ENCODE data around the gene SSTR3. TPM values are rescaled to one million over a fixed set of nuclear protein-coding genes. Genes with fewer than 3 reads are reported as not detected.

SSTR3 gene
- total and polyA plus RNA-seq, 2 donors, result 3.9 to 25.6 TPM

DNA sequence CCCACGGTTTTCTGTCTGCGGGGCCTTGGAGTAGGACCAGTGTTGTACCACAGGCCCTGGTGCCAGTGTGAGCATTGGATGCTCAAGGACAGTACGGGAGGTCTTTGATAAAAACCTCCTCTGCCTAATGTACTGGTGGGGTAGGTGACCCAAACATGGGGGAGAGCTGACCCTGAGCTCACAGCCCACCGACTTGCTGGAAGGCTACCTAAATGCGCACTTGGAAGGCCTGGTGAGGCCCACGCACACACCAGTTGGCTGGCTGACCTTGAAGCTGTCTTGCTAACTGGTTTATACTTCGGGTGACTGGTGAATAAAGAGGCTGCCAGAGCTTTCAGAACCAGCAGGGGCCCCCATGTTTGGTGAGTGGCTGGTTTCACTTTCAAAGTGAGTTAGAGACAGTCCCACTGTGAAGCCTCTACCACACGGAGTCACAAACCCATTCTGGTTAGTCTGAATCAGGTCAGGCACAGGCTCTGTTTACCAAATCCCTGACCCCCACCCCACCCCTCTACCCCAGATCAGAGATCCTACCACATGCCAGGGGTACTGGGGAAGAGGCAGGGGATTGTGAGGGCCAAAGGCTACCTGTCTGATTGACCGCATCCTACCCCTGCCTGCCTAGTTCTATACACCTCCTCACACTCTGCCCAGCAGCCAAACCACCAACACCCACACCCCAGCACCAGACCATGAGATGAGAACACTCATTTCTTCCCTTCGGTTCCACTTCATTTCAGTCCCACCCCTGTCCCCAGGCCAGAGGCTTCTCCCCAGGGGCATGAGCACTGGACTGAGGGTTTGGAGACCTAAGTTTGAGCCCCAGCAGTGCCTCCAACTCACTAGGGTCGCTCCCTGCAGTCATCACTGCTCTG, 49.8 kb downstream of the SSTR3 start:
- Histone ChIP-seq H3K4me3 (ENCODE audit: low read length in 2 of 2) (no peak overlapping the region), H3K9me3 (ENCODE audit: control insufficient read depth in 2 of 2, insufficient read depth in 1 of 2, low read length in 1 of 2) (peaks cover 1 to 10% of the 10 kb centered on the region in 2 donors), H3K4me1 (ENCODE audit: control insufficient read depth in 2 of 2, insufficient read depth in 2 of 2, low read length in 2 of 2) (peaks cover 2 to 50% of the 10 kb centered on the region in 2 donors), H3K36me3 (ENCODE audit: control insufficient read depth in 2 of 2, insufficient read depth in 2 of 2, low read length in 1 of 2) (no peaks in the 10 kb centered on the region), H3K27ac (ENCODE audit: low read depth in 1 of 2, low read length in 1 of 2) (peak overlapping the region in 1 of 2 donors; percentile 37), H3K27me3 (ENCODE audit: control insufficient read depth in 2 of 2, insufficient read depth in 1 of 2, low read length in 1 of 2) (no peaks in the 10 kb centered on the region)
- WGBS, result 79% methylated on average over 11 of the region's 11 CpGs
- DNase-seq (ENCODE audit: low read depth in 6 of 9, low spot score in 9 of 9), result peak in 2 of 9 donors; percentile 38 to 66

DNA sequence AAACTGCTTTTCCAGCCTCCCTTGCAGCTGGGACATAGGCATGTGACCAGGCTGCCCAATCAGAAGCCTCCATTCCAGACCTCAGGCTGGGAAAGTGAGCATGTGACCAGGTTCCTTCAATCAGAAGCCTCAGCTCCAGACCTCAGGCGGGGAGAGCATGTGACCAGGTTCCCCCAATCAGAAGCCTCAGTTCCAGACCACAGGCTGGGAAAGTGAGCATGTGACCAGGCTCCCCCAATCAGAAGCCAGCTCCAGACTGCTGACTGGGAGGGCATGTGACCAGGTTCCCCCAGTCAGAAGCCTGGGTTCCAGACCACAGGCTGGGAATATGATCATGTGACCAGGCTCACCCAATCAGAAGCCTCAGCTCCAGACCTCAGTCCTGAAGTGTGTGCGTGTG, 50.8 kb downstream of the SSTR3 start:
- Histone ChIP-seq H3K4me3 (ENCODE audit: low read length in 2 of 2) (no peak overlapping the region), H3K27me3 (ENCODE audit: control insufficient read depth in 2 of 2, insufficient read depth in 1 of 2, low read length in 1 of 2) (no peaks in the 10 kb centered on the region), H3K27ac (ENCODE audit: low read depth in 1 of 2, low read length in 1 of 2) (no peak overlapping the region), H3K4me1 (ENCODE audit: control insufficient read depth in 2 of 2, insufficient read depth in 2 of 2, low read length in 2 of 2) (peaks cover 0 to 48% of the 10 kb centered on the region in 2 donors), H3K36me3 (ENCODE audit: control insufficient read depth in 2 of 2, insufficient read depth in 2 of 2, low read length in 1 of 2) (no peaks in the 10 kb centered on the region), H3K9me3 (ENCODE audit: control insufficient read depth in 2 of 2, insufficient read depth in 1 of 2, low read length in 1 of 2) (peaks cover 0 to 15% of the 10 kb centered on the region in 2 donors)
- 99% methylated on average over 2 of the region's 2 CpGs for whole genome bisulfite sequencing
- DNase-seq (ENCODE audit: low read depth in 6 of 9, low spot score in 9 of 9), result no peak

DNA sequence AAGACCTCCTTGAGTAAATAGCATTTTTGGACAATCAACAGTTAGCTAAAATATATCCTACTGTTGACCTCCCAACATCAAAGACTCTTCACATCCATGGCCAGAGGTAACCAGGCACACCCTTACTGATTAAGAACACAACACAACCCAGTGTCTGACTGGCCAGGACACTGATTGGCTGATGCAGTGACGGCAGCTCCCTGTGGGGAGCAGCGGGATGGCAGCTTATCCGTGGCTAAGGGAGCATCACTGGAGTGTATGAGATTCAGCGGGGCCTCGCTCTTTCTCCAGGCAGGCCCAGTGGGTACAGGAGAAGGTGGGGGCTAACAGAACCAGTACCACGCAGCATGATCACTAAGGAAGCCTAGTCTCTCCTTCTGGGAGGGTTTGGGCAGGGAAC, 52.2 kb downstream of the SSTR3 start:
- Histone ChIP-seq H3K4me1 (ENCODE audit: control insufficient read depth in 2 of 2, insufficient read depth in 2 of 2, low read length in 2 of 2) (peaks cover 0 to 36% of the 10 kb centered on the region in 2 donors), H3K27me3 (ENCODE audit: control insufficient read depth in 2 of 2, insufficient read depth in 1 of 2, low read length in 1 of 2) (no peaks in the 10 kb centered on the region), H3K27ac (ENCODE audit: low read depth in 1 of 2, low read length in 1 of 2) (no peak overlapping the region), H3K9me3 (ENCODE audit: control insufficient read depth in 2 of 2, insufficient read depth in 1 of 2, low read length in 1 of 2) (peaks cover 0 to 22% of the 10 kb centered on the region in 2 donors), H3K36me3 (ENCODE audit: control insufficient read depth in 2 of 2, insufficient read depth in 2 of 2, low read length in 1 of 2) (no peaks in the 10 kb centered on the region), H3K4me3 (ENCODE audit: low read length in 2 of 2) (no peak overlapping the region)
- no peak for DNase-seq (ENCODE audit: low read depth in 6 of 9, low spot score in 9 of 9)
- 89% methylated on average over 6 of the region's 6 CpGs for WGBS

DNA sequence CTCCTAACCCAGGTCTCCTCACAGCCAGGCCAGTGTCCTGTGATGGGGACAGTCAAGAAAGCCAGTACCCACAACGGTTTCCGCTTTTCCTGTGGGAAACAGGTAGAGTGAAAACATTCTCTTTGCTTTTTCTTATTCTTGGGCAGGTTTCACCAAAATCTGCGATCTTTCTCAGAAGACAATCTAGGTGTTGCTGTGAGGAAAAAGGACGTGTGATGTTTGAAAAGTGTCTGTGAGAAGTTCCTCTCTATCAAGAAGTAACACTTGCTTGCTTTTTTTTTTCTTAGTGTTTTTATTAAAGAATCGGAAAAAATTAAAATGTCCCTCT, 53.4 kb downstream of the SSTR3 start:
- Histone ChIP-seq H3K36me3 (ENCODE audit: control insufficient read depth in 2 of 2, insufficient read depth in 2 of 2, low read length in 1 of 2) (no peaks in the 10 kb centered on the region), H3K9me3 (ENCODE audit: control insufficient read depth in 2 of 2, insufficient read depth in 1 of 2, low read length in 1 of 2) (peaks cover 0 to 24% of the 10 kb centered on the region in 2 donors), H3K4me1 (ENCODE audit: control insufficient read depth in 2 of 2, insufficient read depth in 2 of 2, low read length in 2 of 2) (peaks cover 0 to 31% of the 10 kb centered on the region in 2 donors), H3K27ac (ENCODE audit: low read depth in 1 of 2, low read length in 1 of 2) (no peak overlapping the region), H3K4me3 (ENCODE audit: low read length in 2 of 2) (no peak overlapping the region), H3K27me3 (ENCODE audit: control insufficient read depth in 2 of 2, insufficient read depth in 1 of 2, low read length in 1 of 2) (no peaks in the 10 kb centered on the region)
- no peak for DNase-seq (ENCODE audit: low read depth in 6 of 9, low spot score in 9 of 9)
- WGBS, result 91% methylated on average over 5 of the region's 5 CpGs

DNA sequence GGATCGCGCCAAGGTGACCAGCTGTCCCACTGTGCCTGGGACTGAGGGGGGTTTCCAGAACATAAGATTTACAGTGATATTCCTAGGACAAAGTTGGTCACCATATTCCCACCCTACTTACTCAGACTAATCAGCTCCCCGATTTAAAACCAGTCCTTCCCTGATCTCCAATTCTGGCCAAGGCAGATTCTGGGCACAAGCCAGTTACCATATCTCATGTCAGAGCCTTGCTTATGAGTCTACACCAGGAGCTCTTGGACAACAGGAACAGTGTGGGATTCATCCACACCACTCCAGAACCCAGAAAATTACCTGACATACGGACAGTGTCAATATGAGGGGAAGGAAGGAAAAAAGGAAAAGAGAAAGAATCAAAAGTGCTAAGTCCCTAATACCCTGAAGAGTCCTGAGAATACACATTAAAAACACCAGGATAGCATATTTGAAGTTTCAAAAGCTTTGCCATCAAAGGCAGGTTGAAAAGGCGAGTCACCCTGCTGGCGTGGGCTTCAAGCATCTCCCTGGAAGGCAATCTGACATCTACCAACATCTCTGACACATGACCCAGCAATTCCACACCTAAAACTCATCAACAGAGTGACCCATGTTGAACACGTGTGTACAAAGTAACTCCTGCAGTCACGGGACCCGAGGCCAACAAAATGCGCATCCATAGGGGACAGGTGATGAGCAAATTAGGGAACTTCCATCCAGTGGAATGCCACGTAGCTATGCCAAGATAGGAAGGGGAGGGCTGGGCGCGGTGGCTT, 54.6 kb downstream of the SSTR3 start:
- Histone ChIP-seq H3K9me3 (ENCODE audit: control insufficient read depth in 2 of 2, insufficient read depth in 1 of 2, low read length in 1 of 2) (peaks cover 0 to 24% of the 10 kb centered on the region in 2 donors), H3K36me3 (ENCODE audit: control insufficient read depth in 2 of 2, insufficient read depth in 2 of 2, low read length in 1 of 2) (no peaks in the 10 kb centered on the region), H3K27me3 (ENCODE audit: control insufficient read depth in 2 of 2, insufficient read depth in 1 of 2, low read length in 1 of 2) (no peaks in the 10 kb centered on the region), H3K27ac (ENCODE audit: low read depth in 1 of 2, low read length in 1 of 2) (no peak overlapping the region), H3K4me1 (ENCODE audit: control insufficient read depth in 2 of 2, insufficient read depth in 2 of 2, low read length in 2 of 2) (peaks cover 0 to 19% of the 10 kb centered on the region in 2 donors), H3K4me3 (ENCODE audit: low read length in 2 of 2) (no peak overlapping the region)
- DNase-seq (ENCODE audit: low read depth in 6 of 9, low spot score in 9 of 9), result no peak
- 89% methylated on average over 13 of the region's 13 CpGs for WGBS

DNA sequence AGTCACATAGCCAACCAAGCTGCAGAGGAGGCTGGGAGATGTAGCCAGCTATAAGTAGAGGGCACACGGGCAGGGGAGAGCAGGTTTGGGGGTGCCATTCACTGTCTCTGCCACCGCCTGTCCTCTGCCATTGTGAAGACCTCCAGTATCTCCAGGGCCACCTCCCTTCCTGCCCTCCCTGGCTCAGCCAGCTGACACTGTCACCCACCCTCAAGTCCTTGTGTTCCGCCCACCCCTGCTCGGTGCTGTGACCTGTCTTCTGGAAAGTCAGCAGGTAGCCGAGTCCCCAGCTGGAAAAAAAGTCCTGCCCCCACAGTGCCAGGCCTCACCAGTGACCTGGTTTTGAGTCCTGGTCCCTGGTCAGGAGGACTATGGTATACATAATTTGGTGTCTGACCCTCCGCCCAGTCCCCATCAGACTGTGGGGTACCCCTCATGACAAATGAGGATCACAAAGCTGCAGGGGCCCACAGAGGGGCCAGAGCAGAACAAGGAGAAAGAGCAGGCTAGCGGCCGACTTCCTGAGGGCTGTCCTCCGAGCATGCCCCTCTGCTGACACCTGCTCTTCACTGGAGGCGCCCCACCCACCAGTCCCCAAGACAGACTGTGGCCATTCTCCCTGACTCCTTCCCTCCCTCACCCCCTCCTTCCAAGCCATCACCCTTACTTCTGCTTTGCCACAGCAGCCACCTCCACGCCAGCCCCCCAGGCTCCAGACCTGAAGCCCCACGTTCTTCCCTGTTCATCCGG, 55.4 kb downstream of the SSTR3 start:
- WGBS, result 72% methylated on average over 13 of the region's 13 CpGs

DNA sequence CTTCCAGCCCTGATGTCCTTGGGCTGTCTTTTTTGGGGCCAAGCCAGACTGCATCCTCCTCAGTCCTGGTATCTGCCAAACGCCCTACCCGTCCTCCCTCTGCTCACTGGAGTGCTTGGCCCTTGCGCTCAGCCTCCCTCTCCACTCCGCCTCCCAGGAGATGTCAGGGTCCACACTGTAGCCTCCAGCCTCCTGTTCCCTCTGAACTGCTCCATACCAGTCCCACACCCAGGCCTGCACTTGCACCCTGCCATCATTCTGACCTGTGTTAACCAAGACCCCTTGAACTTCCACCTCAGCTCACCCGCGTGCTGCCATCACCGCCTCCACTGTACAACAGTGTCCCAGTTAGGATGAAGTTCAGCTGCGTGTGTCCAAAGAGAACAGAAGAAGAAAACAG, 56.3 kb downstream of the SSTR3 start:
- no peak overlapping the region for H3K27ac ChIP-seq (ENCODE audit: low read depth in 1 of 2, low read length in 1 of 2)
- H3K4me1 ChIP-seq (ENCODE audit: control insufficient read depth in 2 of 2, insufficient read depth in 2 of 2, low read length in 2 of 2), result peaks cover 0 to 7% of the 10 kb centered on the region in 2 donors
- H3K36me3 ChIP-seq (ENCODE audit: control insufficient read depth in 2 of 2, insufficient read depth in 2 of 2, low read length in 1 of 2), result no peaks in the 10 kb centered on the region
- H3K4me3 ChIP-seq (ENCODE audit: low read length in 2 of 2), result no peak overlapping the region
- H3K9me3 ChIP-seq (ENCODE audit: control insufficient read depth in 2 of 2, insufficient read depth in 1 of 2, low read length in 1 of 2), result peaks cover 0 to 15% of the 10 kb centered on the region in 2 donors
- no peak for DNase-seq (ENCODE audit: low read depth in 6 of 9, low spot score in 9 of 9)
- 98% methylated on average over 8 of the region's 8 CpGs for WGBS
- H3K27me3 ChIP-seq (ENCODE audit: control insufficient read depth in 2 of 2, insufficient read depth in 1 of 2, low read length in 1 of 2), result no peaks in the 10 kb centered on the region

More for the DNA sequence above, 55.4 kb downstream of the SSTR3 start:
- Histone ChIP-seq H3K9me3 (ENCODE audit: control insufficient read depth in 2 of 2, insufficient read depth in 1 of 2, low read length in 1 of 2) (peaks cover 0 to 24% of the 10 kb centered on the region in 2 donors), H3K27ac (ENCODE audit: low read depth in 1 of 2, low read length in 1 of 2) (no peak overlapping the region), H3K36me3 (ENCODE audit: control insufficient read depth in 2 of 2, insufficient read depth in 2 of 2, low read length in 1 of 2) (no peaks in the 10 kb centered on the region), H3K4me3 (ENCODE audit: low read length in 2 of 2) (no peak overlapping the region), H3K4me1 (ENCODE audit: control insufficient read depth in 2 of 2, insufficient read depth in 2 of 2, low read length in 2 of 2) (peaks cover 0 to 11% of the 10 kb centered on the region in 2 donors), H3K27me3 (ENCODE audit: control insufficient read depth in 2 of 2, insufficient read depth in 1 of 2, low read length in 1 of 2) (no peaks in the 10 kb centered on the region)
- DNase-seq (ENCODE audit: low read depth in 6 of 9, low spot score in 9 of 9), result no peak

DNA sequence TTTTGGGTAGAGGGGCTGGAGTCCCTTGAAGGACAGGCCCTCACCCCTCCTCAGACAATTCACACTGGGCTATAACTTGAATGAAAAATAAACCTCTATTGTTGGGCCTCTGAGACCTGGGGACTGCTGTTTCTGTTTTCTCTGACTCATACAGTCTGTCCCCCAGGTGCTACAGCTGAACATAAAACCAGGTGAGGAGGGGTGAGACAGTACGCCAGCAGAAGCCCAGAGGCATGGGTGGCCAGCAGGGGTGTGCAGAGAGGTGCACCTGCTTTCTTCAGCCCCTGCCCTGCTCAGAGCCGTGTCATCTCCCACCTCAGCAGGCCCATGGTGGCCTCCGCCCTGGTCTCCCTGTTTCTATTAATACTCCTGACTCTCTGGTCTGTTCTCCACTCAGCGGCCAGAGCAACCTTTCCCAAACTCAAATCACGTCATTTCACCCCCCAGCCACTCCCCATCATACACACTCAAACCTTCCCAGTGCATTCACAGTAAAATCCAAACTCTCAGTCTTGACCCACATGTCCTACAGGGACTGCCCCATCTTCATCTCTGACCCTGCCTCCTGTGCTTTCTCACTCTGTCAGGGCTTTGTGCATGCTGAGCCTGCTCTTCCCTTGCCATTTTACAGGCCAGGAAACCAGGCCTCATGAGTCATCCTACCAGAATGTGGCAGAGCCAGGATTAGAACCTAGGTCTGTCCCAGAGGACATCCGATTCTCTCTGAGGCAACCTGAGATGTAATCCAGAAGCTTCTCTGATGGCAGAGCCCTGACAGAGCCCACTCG, 57.2 kb downstream of the SSTR3 start:
- no peak overlapping the region for H3K4me3 ChIP-seq (ENCODE audit: low read length in 2 of 2)

More for the DNA sequence above, 57.2 kb downstream of the SSTR3 start:
- Histone ChIP-seq H3K27me3 (ENCODE audit: control insufficient read depth in 2 of 2, insufficient read depth in 1 of 2, low read length in 1 of 2) (no peaks in the 10 kb centered on the region), H3K27ac (ENCODE audit: low read depth in 1 of 2, low read length in 1 of 2) (no peak overlapping the region), H3K9me3 (ENCODE audit: control insufficient read depth in 2 of 2, insufficient read depth in 1 of 2, low read length in 1 of 2) (peaks cover 0 to 15% of the 10 kb centered on the region in 2 donors), H3K4me1 (ENCODE audit: control insufficient read depth in 2 of 2, insufficient read depth in 2 of 2, low read length in 2 of 2) (peaks cover 0 to 8% of the 10 kb centered on the region in 2 donors), H3K36me3 (ENCODE audit: control insufficient read depth in 2 of 2, insufficient read depth in 2 of 2, low read length in 1 of 2) (no peaks in the 10 kb centered on the region)
- 96% methylated on average over 7 of the region's 7 CpGs for WGBS
- no peak for DNase-seq (ENCODE audit: low read depth in 6 of 9, low spot score in 9 of 9)

Data from thymus (tissue), 11 donors.